GM12874 (cell line): ENCODE data around the gene FGF12.

Source experiments
- CTCF ChIP-seq: IDR thresholded peaks from 2 replicates; pipeline ENCODE4 v1.5.1; 2011; ENCODE audit warnings: low read depth, mild to moderate bottlenecking, control low read depth, low read length, moderate library complexity; ENCODE audit not compliant: insufficient read depth

The FGF12 gene

GRCh38 chr3:192273001-192273696 is 454.2 kb downstream of the FGF12 start:
- TF ChIP-seq CTCF: no peak

GRCh38 chr3:192262001-192262400 is 465.3 kb downstream of the FGF12 start:
- TF ChIP-seq CTCF: no peak

- no peak for TF ChIP-seq CTCF
Observed at GRCh38 chr3:192261135-192261534, 466.2 kb downstream of the FGF12 start.

GRCh38 chr3:192260116-192261010 is 467.0 kb downstream of the FGF12 start:
- TF ChIP-seq CTCF: no peak

- TF ChIP-seq CTCF: no peak
Observed at GRCh38 chr3:192259661-192260060, 467.7 kb downstream of the FGF12 start.

- no peak for TF ChIP-seq CTCF
Observed at GRCh38 chr3:192258721-192259120, 468.6 kb downstream of the FGF12 start.

- TF ChIP-seq CTCF: no peak
Observed at GRCh38 chr3:192255839-192256238, 471.5 kb downstream of the FGF12 start.
